ENCODE data around the gene FAM151B. TPM values are rescaled to one million over a fixed set of nuclear protein-coding genes. Genes with fewer than 3 reads are reported as not detected.

Gene FAM151B
- polyA plus RNA-seq, 1 donor: 3.8 TPM

GRCh38 chr5:80588858-80589540 lies 101.1 kb downstream of the FAM151B start:
- DNase-seq (ENCODE audit: low read depth): no peak

GRCh38 chr5:80590766-80591165 lies 102.9 kb downstream of the FAM151B start:
- DNase-seq (ENCODE audit: low read depth): no peak

GRCh38 chr5:80591352-80591751 lies 103.5 kb downstream of the FAM151B start:
- no peak for DNase-seq (ENCODE audit: low read depth)

GRCh38 chr5:80592105-80592504 lies 104.2 kb downstream of the FAM151B start:
- DNase-seq (ENCODE audit: low read depth): no peak

Other genes starting within 250 kb of the FAM151B start
- 19.1 TPM for gene SERINC5, start 232.1 kb upstream of the FAM151B start, polyA plus RNA-seq (ENCODE audit: insufficient read length)
- gene SPZ1, start 168.1 kb upstream of the FAM151B start, polyA plus RNA-seq (ENCODE audit: insufficient read length): not detected
- 75.3 TPM for gene ZFYVE16, start 80.0 kb upstream of the FAM151B start, polyA plus RNA-seq (ENCODE audit: insufficient read length)
- gene ANKRD34B, start 82.2 kb downstream of the FAM151B start, polyA plus RNA-seq (ENCODE audit: insufficient read length): 0.16 TPM
- gene MSH3, start 166.6 kb downstream of the FAM151B start, polyA plus RNA-seq (ENCODE audit: insufficient read length): 12.6 TPM
- 26.7 TPM for gene DHFR, start 166.9 kb downstream of the FAM151B start, polyA plus RNA-seq (ENCODE audit: insufficient read length)